Left ventricle myocardium inferior (tissue), 1 donor: ENCODE results near the gene TSPAN15. TPM values are rescaled to one million over a fixed set of nuclear protein-coding genes. Genes with fewer than 3 reads are reported as not detected.

Experiments used
- DNase-seq: peaks from one replicate; pipeline ENCODE4 v3.0.0-alpha.2; 2020
- H3K27ac ChIP-seq: fragments of 200-600 bp; replicated peaks from 2 replicates; pipeline ENCODE4 v1.8.0; 2021
- H3K27me3 ChIP-seq: fragments of 200-600 bp; 2 replicates; pipeline ENCODE4 v1.8.0; 2021; ENCODE audit warnings: low read depth
- H3K36me3 ChIP-seq: fragments of 200-600 bp; 2 replicates; pipeline ENCODE4 v1.8.0; 2021
- H3K4me1 ChIP-seq: fragments of 200-600 bp; 2 replicates; pipeline ENCODE4 v1.8.0; 2021
- H3K4me3 ChIP-seq: fragments of 200-600 bp; 2 replicates; pipeline ENCODE4 v1.8.0; 2021; ENCODE audit warnings: mild to moderate bottlenecking, moderate library complexity
- H3K9me3 ChIP-seq: fragments of 200-600 bp; replicated peaks from 2 replicates; pipeline ENCODE4 v1.8.0; 2021
- intact Hi-C: fragments of 100-400 bp; cut with micrococcal nuclease; formaldehyde crosslinking; loops from one replicate; pipeline ENCODE4 v1.11.0; 2022
- total RNA-seq: library from RNA; stranded (reverse); fragmentation: NEBNext Ultra II Directional; extraction: Animal tissue kit (Norgen Biotek cat#: 25700); gene quantifications from one replicate; pipeline ENCODE4 v1.2.1, GENCODE V29; 2021
- TF ChIP-seq, protein P1 (sequence below): fragments of 200-600 bp; IDR thresholded peaks from 2 replicates; pipeline ENCODE4 v1.8.0; 2021; ENCODE audit warnings: antibody characterized with exemption, mild to moderate bottlenecking, borderline replicate concordance
- donor health status: DM: no; HTN: yes; CAD: no; lungs with severe emphysema.

Gene TSPAN15
- total RNA-seq, 1 donor from 2014 or later = 6.8 TPM

DNA sequence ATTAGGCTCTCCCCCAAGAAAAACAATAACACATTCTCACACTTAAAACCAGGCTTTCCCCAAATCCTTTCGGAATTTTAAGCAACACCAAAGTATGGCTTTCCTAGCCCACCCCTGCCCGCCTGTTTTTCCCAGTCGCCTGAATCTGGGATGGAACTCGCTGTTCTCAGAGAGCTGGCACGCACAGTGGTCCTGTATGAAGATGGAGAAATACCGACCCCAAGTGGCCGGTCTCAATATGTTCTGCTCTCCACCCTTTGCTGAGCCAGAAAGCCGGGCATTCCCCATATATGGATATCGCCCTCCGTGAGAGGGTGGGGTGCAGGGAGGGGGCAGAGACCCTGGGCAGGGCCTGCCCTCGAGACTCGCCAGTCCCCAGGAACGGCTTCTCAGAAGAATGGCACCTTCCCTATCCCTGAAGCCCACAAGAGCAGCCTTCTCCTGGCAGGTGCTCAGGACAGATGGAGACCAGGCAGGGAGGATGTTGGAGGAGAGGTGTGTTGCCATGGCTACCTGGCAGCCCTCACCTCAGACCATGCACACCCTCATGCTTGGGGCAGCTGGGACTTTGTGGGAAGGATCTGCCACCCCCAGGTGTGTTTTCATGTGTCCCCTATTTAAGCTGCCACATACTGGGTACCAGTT is 37.9 kb upstream of the TSPAN15 start:
- intact Hi-C loops = no loop called here
- TF ChIP-seq, protein P1, sequence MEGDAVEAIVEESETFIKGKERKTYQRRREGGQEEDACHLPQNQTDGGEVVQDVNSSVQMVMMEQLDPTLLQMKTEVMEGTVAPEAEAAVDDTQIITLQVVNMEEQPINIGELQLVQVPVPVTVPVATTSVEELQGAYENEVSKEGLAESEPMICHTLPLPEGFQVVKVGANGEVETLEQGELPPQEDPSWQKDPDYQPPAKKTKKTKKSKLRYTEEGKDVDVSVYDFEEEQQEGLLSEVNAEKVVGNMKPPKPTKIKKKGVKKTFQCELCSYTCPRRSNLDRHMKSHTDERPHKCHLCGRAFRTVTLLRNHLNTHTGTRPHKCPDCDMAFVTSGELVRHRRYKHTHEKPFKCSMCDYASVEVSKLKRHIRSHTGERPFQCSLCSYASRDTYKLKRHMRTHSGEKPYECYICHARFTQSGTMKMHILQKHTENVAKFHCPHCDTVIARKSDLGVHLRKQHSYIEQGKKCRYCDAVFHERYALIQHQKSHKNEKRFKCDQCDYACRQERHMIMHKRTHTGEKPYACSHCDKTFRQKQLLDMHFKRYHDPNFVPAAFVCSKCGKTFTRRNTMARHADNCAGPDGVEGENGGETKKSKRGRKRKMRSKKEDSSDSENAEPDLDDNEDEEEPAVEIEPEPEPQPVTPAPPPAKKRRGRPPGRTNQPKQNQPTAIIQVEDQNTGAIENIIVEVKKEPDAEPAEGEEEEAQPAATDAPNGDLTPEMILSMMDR = peak; percentile 77
- Histone ChIP-seq H3K36me3 (no peaks in the 10 kb centered on the region), H3K4me1 (peaks cover 25% of the 10 kb centered on the region), H3K27ac (peak overlapping the region; percentile 64), H3K4me3 (no peak overlapping the region), H3K27me3 (no peaks in the 10 kb centered on the region), H3K9me3 (no peaks in the 10 kb centered on the region)
- DNase-seq = peak; percentile 72

DNA sequence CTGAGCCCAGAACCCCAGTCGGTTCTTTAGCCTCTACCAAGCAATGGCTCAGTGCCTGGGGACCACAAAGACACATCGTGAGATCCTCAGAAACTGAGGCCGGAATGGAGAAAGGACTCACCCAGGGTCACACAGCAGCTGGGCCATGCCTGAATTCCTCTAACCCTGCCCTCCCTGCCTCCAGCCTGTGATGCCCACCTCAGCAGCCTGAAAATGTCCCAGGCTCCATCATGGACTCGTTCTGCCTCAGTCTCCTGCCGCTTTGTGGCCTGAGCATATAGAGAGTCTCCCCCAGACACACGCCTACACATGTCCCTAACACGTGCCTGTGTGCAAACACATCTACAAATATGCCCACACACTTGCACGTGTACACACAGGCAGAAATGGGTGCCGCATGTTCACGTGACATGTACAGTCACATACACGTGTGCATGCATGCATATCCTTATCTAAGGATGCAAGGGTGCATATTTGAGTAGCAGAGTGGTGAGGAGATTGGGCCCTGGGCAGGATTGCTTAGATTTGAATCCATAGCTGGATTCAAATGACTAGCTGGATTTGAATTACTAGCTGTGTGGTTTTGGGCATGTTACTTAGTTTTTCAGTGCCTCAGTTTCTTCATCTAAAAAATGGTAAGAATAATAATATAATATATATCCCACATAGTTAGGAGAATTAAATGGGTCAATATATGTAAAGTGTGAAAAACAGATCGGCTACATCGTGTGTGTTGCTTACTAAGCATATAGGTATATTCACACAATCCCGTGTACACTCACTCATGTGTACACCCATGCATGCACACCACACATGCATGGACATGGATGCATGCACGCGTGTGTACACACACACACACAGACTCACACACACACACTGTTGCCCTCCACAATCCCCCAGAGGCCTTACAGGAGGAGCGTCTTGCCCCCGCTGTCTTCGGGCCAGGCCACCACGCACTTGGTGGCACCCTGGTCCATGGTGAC is 36.9 kb upstream of the TSPAN15 start:
- no peaks in the 10 kb centered on the region for H3K36me3 ChIP-seq
- intact Hi-C loops = no loop called here
- peaks cover 18% of the 10 kb centered on the region for H3K4me1 ChIP-seq
- TF ChIP-seq, protein P1 = no peak
- H3K9me3 ChIP-seq = no peaks in the 10 kb centered on the region
- no peak overlapping the region for H3K4me3 ChIP-seq
- DNase-seq = no peak
- H3K27me3 ChIP-seq = no peaks in the 10 kb centered on the region
- H3K27ac ChIP-seq = no peak overlapping the region

DNA sequence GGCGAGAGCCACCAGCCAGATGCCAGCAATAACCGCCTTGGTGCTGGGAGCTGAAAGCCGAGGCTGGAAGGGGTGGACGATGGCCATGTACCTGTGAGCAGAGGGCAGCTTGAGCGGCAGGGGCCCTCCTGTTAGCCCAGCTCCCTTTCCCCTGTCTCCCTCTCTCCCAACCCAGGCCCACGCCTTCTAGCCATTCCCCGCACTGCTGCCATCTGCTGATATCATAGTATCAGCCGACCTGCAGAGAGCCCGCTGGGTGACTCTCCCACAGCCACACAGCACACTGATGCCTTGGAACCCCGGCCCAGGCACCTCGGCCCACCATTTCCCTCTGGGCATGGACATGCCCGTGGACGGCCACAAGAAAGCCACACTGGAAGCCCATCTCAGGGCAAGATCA is 36.2 kb upstream of the TSPAN15 start:
- no peak overlapping the region for H3K4me3 ChIP-seq
- H3K27ac ChIP-seq = no peak overlapping the region
- no peak for DNase-seq
- intact Hi-C loops = no loop called here
- peaks cover 11% of the 10 kb centered on the region for H3K4me1 ChIP-seq
- H3K27me3 ChIP-seq = no peaks in the 10 kb centered on the region
- H3K9me3 ChIP-seq = no peaks in the 10 kb centered on the region
- no peaks in the 10 kb centered on the region for H3K36me3 ChIP-seq
- TF ChIP-seq, protein P1 = no peak

DNA sequence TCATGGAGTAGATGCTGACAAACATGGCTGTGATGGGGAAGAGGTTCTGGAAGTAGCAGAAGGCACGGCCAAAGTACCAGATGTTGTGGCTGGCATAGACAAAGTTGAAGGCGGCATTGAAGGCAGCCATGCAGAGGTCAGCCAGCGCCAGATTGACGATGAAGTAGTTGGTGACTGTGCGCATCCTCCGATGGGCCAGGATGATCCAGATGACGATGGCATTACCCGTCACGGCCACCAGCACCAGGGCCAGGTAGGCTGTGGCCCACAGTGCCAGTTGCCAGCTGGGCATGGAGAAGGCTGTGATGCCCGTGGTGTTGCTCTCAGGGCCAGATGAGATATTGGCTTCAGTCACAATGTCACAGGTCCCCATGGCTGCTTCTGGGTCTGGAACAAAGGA is 35.3 kb upstream of the TSPAN15 start:
- Histone ChIP-seq H3K9me3 (no peaks in the 10 kb centered on the region), H3K4me1 (peaks cover 9% of the 10 kb centered on the region), H3K36me3 (no peaks in the 10 kb centered on the region), H3K27me3 (no peaks in the 10 kb centered on the region), H3K4me3 (no peak overlapping the region), H3K27ac (no peak overlapping the region)
- TF ChIP-seq, protein P1 = no peak
- intact Hi-C loops = no loop called here
- DNase-seq = no peak

DNA sequence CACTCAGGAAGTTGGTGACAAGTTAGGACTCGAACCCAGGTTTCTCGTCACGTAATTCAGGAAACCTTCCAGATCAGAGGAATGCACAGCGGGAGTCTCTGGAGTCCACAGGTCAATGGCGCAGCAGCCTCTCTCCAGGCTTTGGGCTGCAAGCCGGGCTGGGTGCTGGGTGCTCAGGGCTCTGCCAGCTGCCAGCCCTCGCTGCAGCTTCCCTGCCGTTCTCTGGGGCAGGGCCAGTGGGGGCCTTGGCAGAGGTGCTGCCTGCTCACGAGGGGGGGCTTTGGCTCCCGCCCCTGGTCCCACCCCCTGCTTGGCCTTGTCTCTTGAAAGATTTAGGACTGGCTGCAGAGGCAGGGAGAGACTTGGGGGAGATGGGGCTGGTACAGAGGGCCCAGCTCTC is 34.6 kb upstream of the TSPAN15 start, which contains the start of gene TACR2:
TACR2 (minus strand) TSS at position 224 of the 400 bp plus-strand sequence. CDS start 595 bp downstream, outside the sequence.
- Histone ChIP-seq H3K27me3 (no peaks in the 10 kb centered on the region), H3K4me1 (peaks cover 12% of the 10 kb centered on the region), H3K36me3 (no peaks in the 10 kb centered on the region), H3K9me3 (no peaks in the 10 kb centered on the region), H3K27ac (no peak within 1 kb of the TSS), H3K4me3 (no peak within 1 kb of the TSS)
- intact Hi-C loops = no loop called here
- no peak for DNase-seq
- TF ChIP-seq, protein P1 = no peak
